Spleen (tissue), 11 donors: Measurements from ENCODE around the gene NCAPH2. TPM values are rescaled to one million over a fixed set of nuclear protein-coding genes. Genes with fewer than 3 reads are reported as not detected.
A peak's percentile ranks its signal among the peaks of the same experiment; 100 is the strongest.

ENCODE experiments used
- DNase-seq: peaks from one replicate; pipeline ENCODE4 v3.0.0-alpha.2; 2020
- H3K27ac ChIP-seq, 8 donors: fragments of 200-600 bp; sonication (generic) in 7 of 8; 1 replicate in 4 of 8; 2 replicates in 4 of 8; pipeline versions ENCODE4 v1.5.0 to v1.8.0; 2016 to 2021; ENCODE audit warnings: inconsistent platforms in 4 of 8, mild to moderate bottlenecking in 4 of 8, moderate library complexity in 1 of 8
- H3K27me3 ChIP-seq, 7 donors: fragments of 200-600 bp; sonication (generic) in 6 of 7; replicated peaks in 1 of 7; 1 replicate in 4 of 7; 2 replicates in 3 of 7; pipeline versions ENCODE4 v1.5.0 to v1.8.0; 2016 to 2021; ENCODE audit warnings: inconsistent platforms in 3 of 7, mild to moderate bottlenecking in 1 of 7
- H3K36me3 ChIP-seq, 6 donors: fragments of 200-600 bp; sonication (generic) in 5 of 6; 1 replicate in 4 of 6; 2 replicates in 2 of 6; pipeline versions ENCODE4 v1.5.0 to v1.8.0; 2016 to 2021; ENCODE audit warnings: inconsistent platforms in 2 of 6
- H3K4me1 ChIP-seq, 6 donors: fragments of 200-600 bp; sonication (generic) in 5 of 6; 1 replicate in 3 of 6; 2 replicates in 3 of 6; pipeline versions ENCODE4 v1.5.0 to v1.8.0; 2016 to 2021; ENCODE audit warnings: inconsistent platforms in 3 of 6
- H3K4me3 ChIP-seq, 8 donors: fragments of 200-600 bp; sonication (generic) in 7 of 8; 1 replicate in 4 of 8; 2 replicates in 4 of 8; pipeline versions ENCODE4 v1.5.0 to v1.8.0; 2016 to 2021; ENCODE audit warnings: inconsistent platforms in 4 of 8, mild to moderate bottlenecking in 4 of 8, moderate library complexity in 2 of 8
- H3K9me3 ChIP-seq, 8 donors: fragments of 200-600 bp; sonication (generic) in 7 of 8; 1 replicate in 4 of 8; 2 replicates in 4 of 8; pipeline versions ENCODE4 v1.5.0 to v1.8.0; 2016 to 2021; ENCODE audit warnings: inconsistent platforms in 4 of 8
- CTCF ChIP-seq, 11 experiments: fragments of 200-600 bp in 7 of 11; fragments of 450-650 bp in 4 of 11; sonication (generic) in 4 of 11; IDR thresholded peaks in 8 of 11; conservative IDR thresholded peaks in 3 of 11; 1 replicate in 7 of 11; 2 replicates in 4 of 11; pipeline versions ENCODE4 v1.4.0 to v1.8.0; 2016 to 2021; ENCODE audit warnings: antibody characterized with exemption in 11 of 11, inconsistent platforms in 4 of 11, mild to moderate bottlenecking in 1 of 11
- POLR2A ChIP-seq, 3 donors: fragments of 450-650 bp; IDR thresholded peaks; one replicate each; pipeline ENCODE4 v1.5.1; 2017; ENCODE audit warnings: antibody characterized with exemption in 3 of 3, mild to moderate bottlenecking in 1 of 3
- POLR2AphosphoS5 ChIP-seq, 3 donors: sonication (generic); formaldehyde crosslinking; IDR thresholded peaks; one replicate each; pipeline ENCODE4 v1.5.1; 2017; ENCODE audit warnings: antibody characterized with exemption in 3 of 3
- WGBS, 5 donors: extraction: QIAGEN DNeasy Blood & Tissue Kit in 3 of 5; methylation state at CpG; one replicate each; pipeline versions ENCODE4 v1.1.5 to v1.1.7; 2013 to 2018; 5-methylcytosine and 5-hydroxymethylcytosine counted together
- intact Hi-C: fragments of 100-400 bp; cut with DNase I; formaldehyde crosslinking; loops from one replicate; pipeline ENCODE4 v1.15.0; 2023; ENCODE audit warnings: low total_unique reads
- polyA plus RNA-seq, 3 donors: library from polyadenylated mRNA; stranded (reverse); fragments of 200-250 nt; gene quantifications; one replicate each; pipeline ENCODE4 v1.2.1, GENCODE V29; 2013
- total RNA-seq, 7 donors: library from RNA; depleted of rRNA in 3 of 7; stranded (reverse); fragments of >200 nt in 3 of 7; fragmentation: NEBNext Ultra II Directional in 4 of 7; extraction: Animal tissue kit (Norgen Biotek cat#: 25700) in 4 of 7; gene quantifications; one replicate each; pipeline versions ENCODE4 v1.1.0 to v1.2.1, GENCODE V29; 2016 to 2021
- donor health status: healthy with polysubstance abuse.
- donor health status: DM: no; HTN: no; CAD: no; lungs with moderate emphysema.
- donor health status: DM: no; HTN: no; CAD: no.
- donor health status: Bipolar disorder and iron deficiency.
- donor health status: healthy.
- donor health status: DM: no; HTN: no; CAD: no.
- donor health status: DM: yes; HTN: yes; CAD: no.

Gene NCAPH2
- total and polyA plus RNA-seq, 10 donors = 31.4 to 48.0 (median 37.1) TPM

GRCh38 chr22:50468626-50469025 lies 39.4 kb upstream of the NCAPH2 start:
- Histone ChIP-seq H3K4me3 (no peak overlapping the region), H3K36me3 (peaks cover 4 to 48% (median 45%) of the 10 kb centered on the region in 6 donors), H3K27ac (peak overlapping the region in 6 of 8 donors; percentile 23 to 90 (median 81)), H3K27me3 (no peaks in the 10 kb centered on the region), H3K9me3 (no peaks in the 10 kb centered on the region), H3K4me1 (peaks cover 43 to 66% (median 57%) of the 10 kb centered on the region in 6 donors)
- no peak for DNase-seq
- TF ChIP-seq POLR2A (IDR thresholded peaks at IDR 0.05) (no peak), CTCF (IDR thresholded peaks at IDR 0.05 in 8 of 11, conservative IDR thresholded peaks at IDR 0.05 in 3 of 11) (no peak), POLR2AphosphoS5 (IDR thresholded peaks at IDR 0.05) (no peak)
- 78 to 88% (median 84%) methylated on average over 4 to 8 of the region's 8 CpGs for WGBS, 5 donors
- intact Hi-C loops = no loop called here

- Histone ChIP-seq H3K4me3 (peak overlapping the region in 4 of 8 donors; percentile 2 to 59 (median 26)), H3K9me3 (no peaks in the 10 kb centered on the region), H3K4me1 (peaks cover 47 to 73% (median 63%) of the 10 kb centered on the region in 6 donors), H3K27me3 (no peaks in the 10 kb centered on the region), H3K36me3 (peaks cover 0 to 38% (median 35%) of the 10 kb centered on the region in 6 donors), H3K27ac (peak overlapping the region; percentile 51 to 90 (median 78))
- peak; percentile 98 for DNase-seq
- 5 to 60% (median 16%) methylated on average over 7 to 25 of the region's 25 CpGs for WGBS, 5 donors
- peak; percentile 83 to 86 (median 84) for TF ChIP-seq POLR2AphosphoS5 (IDR thresholded peaks at IDR 0.05)
- TF ChIP-seq CTCF (IDR thresholded peaks at IDR 0.05 in 8 of 11, conservative IDR thresholded peaks at IDR 0.05 in 3 of 11) = peak in 5 of 11 experiments; percentile 10 to 44 (median 21)
- no peak for TF ChIP-seq POLR2A (IDR thresholded peaks at IDR 0.05)
- intact Hi-C loops = loop anchor here (10.0 kb wide), 1 partner anchor 125 kb away; the partner anchor contains the start of gene PPP6R2
Observed at GRCh38 chr22:50469377-50470305, 38.4 kb upstream of the NCAPH2 start.

GRCh38 chr22:50470491-50470890 lies 37.5 kb upstream of the NCAPH2 start:
- no peak for TF ChIP-seq CTCF (IDR thresholded peaks at IDR 0.05 in 8 of 11, conservative IDR thresholded peaks at IDR 0.05 in 3 of 11)
- no peak for TF ChIP-seq POLR2AphosphoS5 (IDR thresholded peaks at IDR 0.05)
- TF ChIP-seq POLR2A (IDR thresholded peaks at IDR 0.05) = no peak
- Histone ChIP-seq H3K9me3 (no peaks in the 10 kb centered on the region), H3K27ac (peak overlapping the region; percentile 51 to 90 (median 78)), H3K4me3 (peak overlapping the region in 2 of 8 donors; percentile 25 to 59), H3K4me1 (peaks cover 52 to 78% (median 67%) of the 10 kb centered on the region in 6 donors), H3K27me3 (no peaks in the 10 kb centered on the region), H3K36me3 (peaks cover 0 to 29% (median 26%) of the 10 kb centered on the region in 6 donors)
- WGBS, 5 donors = 23 to 65% (median 45%) methylated on average over 5 to 6 of the region's 6 CpGs
- no peak for DNase-seq
- intact Hi-C loops = loop anchor here (10.0 kb wide), 1 partner anchor 126 kb away; the partner anchor contains the start of gene PPP6R2
